Right lobe of liver (tissue), 6 donors: ENCODE measurements around the gene MUSTN1. TPM values are rescaled to one million over a fixed set of nuclear protein-coding genes. Genes with fewer than 3 reads are reported as not detected.

Experiments used
- ATAC-seq, 4 donors: fragments of 200-7000 bp; cut with Tn5 transposase; one replicate each; pipeline ENCODE4 v1.9.1; 2020; ENCODE audit warnings: mild to moderate bottlenecking in 4 of 4, moderate library complexity in 4 of 4
- DNase-seq, 3 donors: peaks; one replicate each; pipeline ENCODE4 v3.0.0-alpha.2; 2020
- H3K27ac ChIP-seq, 3 donors: fragments of 200-600 bp; one replicate each; pipeline ENCODE4 v1.8.0; 2022
- H3K27me3 ChIP-seq, 2 donors: fragments of 200-600 bp; one replicate each; pipeline ENCODE4 v1.8.0; 2022
- H3K36me3 ChIP-seq, 4 donors: fragments of 200-600 bp; sonication (generic) in 1 of 4; one replicate each; pipeline versions ENCODE4 v1.5.1 to v1.8.0; 2017 to 2022; ENCODE audit warnings: control low read depth in 1 of 4
- H3K4me1 ChIP-seq, 4 donors: fragments of 200-600 bp; sonication (generic) in 1 of 4; one replicate each; pipeline versions ENCODE4 v1.5.1 to v1.8.0; 2017 to 2022; ENCODE audit warnings: control low read depth in 1 of 4
- H3K4me3 ChIP-seq, 3 donors: fragments of 200-600 bp; one replicate each; pipeline ENCODE4 v1.8.0; 2022
- H3K9me3 ChIP-seq, 4 donors: fragments of 200-600 bp; sonication (generic) in 1 of 4; one replicate each; pipeline versions ENCODE4 v1.5.1 to v1.8.0; 2017 to 2022; ENCODE audit warnings: control low read depth in 1 of 4
- CTCF ChIP-seq, 4 donors: fragments of 200-600 bp in 3 of 4; fragments of 450-650 bp in 1 of 4; IDR thresholded peaks; one replicate each; pipeline versions ENCODE4 v1.5.1 to v1.8.0; 2016 to 2022; ENCODE audit warnings: antibody characterized with exemption in 4 of 4, mild to moderate bottlenecking in 2 of 4
- POLR2A ChIP-seq: fragments of 450-650 bp; IDR thresholded peaks from one replicate; pipeline ENCODE4 v1.6.1; 2017; ENCODE audit warnings: antibody characterized with exemption, mild to moderate bottlenecking
- WGBS: methylation state at CpG from one replicate; pipeline ENCODE4 v1.1.6; 2018; ENCODE audit warnings: low coverage, low lambda C conversion rate; ENCODE audit not compliant: insufficient coverage; ENCODE audit errors: missing lambda C conversion rate; 5-methylcytosine and 5-hydroxymethylcytosine counted together
- intact Hi-C, 2 donors: fragments of 100-400 bp; cut with DNase I; formaldehyde crosslinking; loops; one replicate each; pipeline versions ENCODE4 v1.11.2 to v1.14.1; 2022
- total RNA-seq, 6 experiments: library from RNA; depleted of rRNA in 2 of 6; stranded (reverse); fragments of >200 nt in 2 of 6; fragmentation: NEBNext Ultra II Directional in 3 of 6; extraction: Animal tissue kit (Norgen Biotek cat#: 25700) in 3 of 6; gene quantifications; one replicate each; pipeline versions ENCODE4 v1.1.0 to v1.2.4, GENCODE V29; 2016 to 2023
- donor health status: DM: no; HTN: yes; CAD: no.
- donor health status: DM: no; HTN: no; CAD: no.
- donor health status: DM: no; HTN: no; CAD: no.
- donor health status: DM: no; HTN: yes; CAD: no.
- donor health status: DM: no; HTN: yes; CAD: no.

Gene MUSTN1
- total RNA-seq, 6 experiments from 2014 or later, result 0.59 to 9.9 (median 5.7) TPM; not detected in 2

DNA sequence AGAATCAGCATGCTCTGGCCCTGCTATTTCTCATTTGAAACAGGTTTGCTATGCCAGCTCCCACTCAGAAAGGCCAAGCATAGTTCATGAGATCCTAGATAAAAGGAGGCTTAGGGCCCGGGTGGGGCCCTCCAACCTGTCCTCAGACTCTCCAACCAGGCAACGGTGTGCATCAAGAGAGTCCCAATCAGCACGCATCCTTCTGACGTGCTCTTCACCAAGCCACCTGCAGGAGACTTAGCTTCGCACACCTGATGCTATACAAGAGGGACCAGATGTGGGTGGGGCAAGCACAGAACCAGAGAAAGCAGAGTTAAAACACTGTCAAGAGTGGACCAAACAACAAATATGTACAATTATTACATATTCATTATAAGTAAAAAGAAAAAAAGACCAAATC is 45.2 kb upstream of the MUSTN1 start:
- DNase-seq, result no peak

DNA sequence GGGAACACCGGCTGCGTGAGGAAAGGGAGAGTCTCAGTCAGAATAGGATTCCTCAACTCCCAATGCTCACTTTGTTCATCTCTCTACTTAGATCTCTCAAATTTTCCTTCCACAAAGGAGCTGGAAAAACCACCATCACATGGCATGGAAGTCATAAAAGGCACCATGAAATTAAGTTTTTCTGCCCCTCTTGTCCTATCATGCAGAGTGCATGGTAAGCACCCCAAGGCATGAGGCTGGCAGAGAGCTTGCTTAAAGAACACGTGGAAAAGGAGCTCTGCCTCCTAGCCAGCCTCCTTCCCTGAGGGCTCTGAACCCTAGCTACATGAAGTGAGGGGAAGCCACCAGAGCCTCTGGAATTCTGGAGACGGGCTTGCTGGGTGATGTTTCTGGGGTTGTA is 44.8 kb upstream of the MUSTN1 start:
- ATAC-seq, result no peak
- DNase-seq, result no peak
- Histone ChIP-seq H3K27ac (no peak overlapping the region), H3K9me3 (no peaks in the 10 kb centered on the region), H3K4me3 (no peak overlapping the region), H3K4me1 (peaks cover 0 to under 1% (median 0%) of the 10 kb centered on the region in 4 donors), H3K36me3 (peaks cover 0 to 1% (median 0%) of the 10 kb centered on the region in 4 donors), H3K27me3 (no peaks in the 10 kb centered on the region)
- TF ChIP-seq POLR2A (no peak), CTCF (IDR thresholded peaks at IDR 0.05) (no peak)
- 100% methylated on average over 4 of the region's 4 CpGs for WGBS
- intact Hi-C loops, result no loop called here

More for the DNA sequence above, 45.2 kb upstream of the MUSTN1 start:
- Histone ChIP-seq H3K4me1 (no peaks in the 10 kb centered on the region), H3K27ac (no peak overlapping the region), H3K4me3 (no peak overlapping the region), H3K36me3 (peaks cover 0 to 1% (median 0%) of the 10 kb centered on the region in 4 donors), H3K9me3 (no peaks in the 10 kb centered on the region), H3K27me3 (no peaks in the 10 kb centered on the region)
- WGBS, result 98% methylated on average over 5 of the region's 5 CpGs
- TF ChIP-seq POLR2A (no peak), CTCF (IDR thresholded peaks at IDR 0.05) (no peak)
- intact Hi-C loops, result no loop called here
- ATAC-seq, result no peak

GRCh38 chr3:52879090-52879489 is 44.3 kb upstream of the MUSTN1 start:
- H3K4me3 ChIP-seq, result no peak overlapping the region
- H3K27me3 ChIP-seq, result no peaks in the 10 kb centered on the region
- intact Hi-C loops, result no loop called here
- peak in 3 of 4 donors; percentile 19 to 54 (median 49) for ATAC-seq
- no peak for DNase-seq
- no peak for TF ChIP-seq POLR2A
- TF ChIP-seq CTCF (IDR thresholded peaks at IDR 0.05), result no peak
- peaks cover 0 to 5% (median 0%) of the 10 kb centered on the region in 4 donors for H3K4me1 ChIP-seq
- H3K36me3 ChIP-seq, result peaks cover 0 to 1% (median 0%) of the 10 kb centered on the region in 4 donors
- no peak overlapping the region for H3K27ac ChIP-seq
- WGBS, result no CpG with 5 or more reads among the region's 4 CpGs
- no peaks in the 10 kb centered on the region for H3K9me3 ChIP-seq

- DNase-seq (no peak), ATAC-seq (no peak)
- H3K27me3 ChIP-seq, result no peaks in the 10 kb centered on the region
- H3K4me1 ChIP-seq, result peaks cover 0 to 14% (median 0%) of the 10 kb centered on the region in 4 donors
- no CpG with 5 or more reads among the region's 3 CpGs for WGBS
- no peaks in the 10 kb centered on the region for H3K9me3 ChIP-seq
- peaks cover 0 to 1% (median 0%) of the 10 kb centered on the region in 4 donors for H3K36me3 ChIP-seq
- TF ChIP-seq POLR2A (no peak), CTCF (IDR thresholded peaks at IDR 0.05) (no peak)
- no peak overlapping the region for H3K4me3 ChIP-seq
- intact Hi-C loops, result no loop called here
- H3K27ac ChIP-seq, result no peak overlapping the region
Observed at GRCh38 chr3:52877085-52877484, 42.3 kb upstream of the MUSTN1 start.
